HG02970 (cell line): ENCODE data around the gene GRK6.

ENCODE experiments used
- ATAC-seq: cut with Tn5 transposase; IDR thresholded peaks from one replicate; pipeline ENCODE4 v1.9.1; 2021; ENCODE audit warnings: mild to moderate bottlenecking, moderate library complexity, moderate number of reproducible peaks; ENCODE audit not compliant: unreplicated experiment, low FRiP score

The GRK6 gene

DNA sequence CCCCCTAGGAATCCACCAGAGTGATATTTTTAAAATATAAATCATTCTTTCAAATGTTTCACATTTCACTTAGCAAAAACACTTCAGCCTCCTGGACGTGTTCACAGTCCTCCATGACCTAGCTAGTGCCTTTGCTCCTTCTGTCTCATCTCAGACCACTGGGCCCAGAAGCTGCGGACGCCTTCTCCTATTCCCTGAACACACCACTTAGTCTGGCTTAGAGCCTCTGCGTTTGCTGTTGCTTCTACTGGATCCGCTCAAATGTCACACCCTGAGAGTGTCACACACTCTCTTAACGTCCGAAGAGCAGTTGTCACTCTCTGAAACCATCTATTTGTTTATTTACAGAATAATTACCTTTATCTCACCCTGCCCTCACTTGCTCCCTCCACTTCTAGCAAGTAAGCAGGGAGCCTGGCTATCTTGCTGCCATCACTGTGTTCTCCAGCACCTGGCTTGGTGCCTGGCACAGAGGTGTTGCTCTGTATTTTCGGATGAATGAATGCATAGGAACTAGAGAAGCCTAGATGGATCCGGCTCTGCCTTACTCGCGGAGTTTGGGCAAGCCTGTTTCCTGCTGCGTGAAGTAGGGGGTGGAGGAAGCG, 1.2 kb upstream of the GRK6 start:
- no peak for ATAC-seq

DNA sequence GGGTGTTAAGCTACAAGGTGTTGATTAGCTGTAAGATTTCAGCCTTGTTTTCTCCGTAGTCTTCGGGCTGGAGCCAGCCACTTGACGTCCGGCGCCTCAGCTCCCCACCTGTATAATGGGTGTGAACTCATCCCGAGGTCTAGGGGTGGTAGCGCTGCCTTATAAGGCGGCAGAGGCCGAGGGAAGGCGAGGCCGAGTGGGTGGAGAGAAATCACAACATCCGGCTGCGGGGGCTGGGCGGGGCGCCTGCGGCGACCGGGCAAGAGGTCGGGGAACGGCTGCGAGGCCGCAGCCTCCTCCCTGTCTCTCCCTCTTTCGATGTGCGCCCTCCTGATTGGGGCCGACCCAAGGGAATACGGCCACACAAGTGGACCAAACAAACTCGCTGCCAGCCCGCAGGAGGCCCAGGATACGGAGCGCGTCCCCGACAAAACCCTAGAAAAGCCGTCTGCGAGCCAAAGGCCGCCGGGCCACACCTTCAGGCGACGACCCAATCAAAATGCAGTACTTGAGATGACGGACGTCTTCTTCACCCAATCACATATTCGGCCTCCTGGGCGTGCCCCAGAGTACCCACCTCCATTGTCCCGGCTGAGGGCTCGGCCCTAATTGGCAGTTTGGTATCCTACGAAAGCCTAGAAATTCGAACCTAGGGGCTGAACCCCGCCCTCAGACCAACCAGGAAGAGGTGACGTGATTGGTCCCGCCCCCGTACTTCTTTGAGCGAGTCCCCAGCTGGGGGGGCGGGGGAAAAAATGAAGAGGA, 493 bp upstream of the GRK6 start:
- peak; percentile 75 for ATAC-seq

DNA sequence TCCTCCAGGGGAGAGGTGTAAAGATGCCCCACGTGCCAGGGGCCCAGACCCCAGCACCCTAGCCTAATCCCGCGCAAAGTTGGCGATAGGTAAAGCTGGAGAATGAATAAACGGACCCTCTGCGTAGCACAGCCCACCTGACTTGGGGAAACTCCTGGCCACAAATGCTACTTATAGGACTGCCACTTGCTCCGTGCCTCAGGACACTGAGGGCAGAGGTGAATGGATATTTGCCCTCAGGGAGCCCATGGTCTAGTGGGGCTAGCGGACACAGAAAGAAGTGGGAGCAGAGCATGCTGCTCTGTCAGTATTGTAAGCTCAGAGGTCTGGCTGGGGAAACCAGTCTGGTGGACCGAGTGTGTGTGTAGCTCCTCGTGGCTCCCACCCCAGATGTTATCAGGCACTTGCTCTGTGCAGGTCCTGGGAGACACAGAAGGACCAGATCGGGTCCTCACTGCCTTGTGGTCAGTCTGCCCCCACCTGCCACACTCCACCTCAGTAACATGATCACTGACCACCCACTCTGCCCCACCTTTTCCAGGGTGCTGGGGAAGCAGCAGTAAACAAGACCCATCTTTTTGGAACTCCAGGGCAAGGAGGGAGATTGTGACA, 841 bp downstream of the GRK6 start:
- no peak for ATAC-seq

- ATAC-seq, result no peak
Measured at GRCh38 chr5:177427919-177428573, 1.6 kb downstream of the GRK6 start.

- ATAC-seq, result no peak
Measured at GRCh38 chr5:177428574-177429217, 2.2 kb downstream of the GRK6 start.

DNA sequence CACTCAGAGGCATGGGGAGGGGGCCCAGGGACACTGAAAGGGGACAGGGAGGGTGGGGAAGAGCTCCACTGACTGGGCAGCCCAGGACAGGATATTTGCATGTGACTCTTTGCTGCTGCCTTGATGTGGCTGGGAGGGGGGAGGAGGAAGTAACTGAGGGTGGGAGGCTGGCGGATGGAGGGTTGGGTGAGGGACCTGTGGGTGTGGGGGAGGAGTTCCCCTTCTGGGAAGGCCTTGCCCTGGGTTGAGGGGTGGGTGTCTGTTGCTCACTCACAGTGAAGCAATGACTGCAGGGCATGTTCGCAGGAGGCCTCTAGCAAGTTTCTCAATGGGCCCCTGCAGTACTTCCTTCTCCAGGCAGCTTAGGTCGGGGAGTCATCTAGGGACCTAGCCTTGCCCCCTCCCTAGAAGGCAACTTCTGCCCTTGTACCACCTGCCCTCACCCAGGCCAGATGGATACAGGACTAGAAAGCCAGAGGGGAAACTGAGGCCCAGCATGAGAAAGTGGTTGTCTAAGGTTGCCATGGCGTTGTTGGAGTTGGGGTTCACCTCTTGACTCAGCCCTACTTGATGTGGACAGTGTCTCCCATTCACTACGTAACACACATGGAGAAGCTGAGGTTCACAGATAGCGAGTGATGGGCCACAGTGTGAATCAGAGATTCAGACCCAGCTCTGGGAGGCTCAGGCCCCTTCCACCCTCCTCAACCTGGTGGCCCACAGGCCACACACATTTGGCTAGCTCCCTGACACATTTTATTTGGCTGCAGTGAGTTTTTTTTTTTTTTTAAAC, 3.0 kb downstream of the GRK6 start:
- ATAC-seq, result no peak

- no peak for ATAC-seq
Measured at GRCh38 chr5:177430140-177430951, 3.9 kb downstream of the GRK6 start.

DNA sequence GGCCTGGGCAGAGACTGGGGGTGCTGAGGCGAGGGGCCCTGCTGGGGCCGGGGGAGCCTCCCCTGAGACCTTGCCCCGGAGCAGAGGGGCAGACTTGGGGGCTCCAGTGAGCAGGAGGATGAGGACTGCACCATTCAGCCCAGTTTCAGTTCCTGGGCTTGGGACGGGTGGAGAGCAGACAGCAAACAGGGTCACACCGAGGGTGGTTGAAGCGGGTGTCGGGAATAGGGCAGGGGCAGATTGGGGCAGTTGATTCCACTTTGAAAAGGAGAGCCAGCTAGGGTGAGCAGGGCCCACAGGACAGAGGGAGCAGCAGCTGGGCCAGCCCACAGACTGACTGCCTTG, 4.5 kb downstream of the GRK6 start:
- ATAC-seq, result no peak

- ATAC-seq, result peak; percentile 41
Measured at GRCh38 chr5:177431317-177432142, 5.1 kb downstream of the GRK6 start.

GRCh38 chr5:177432143-177432838, 5.8 kb downstream of the GRK6 start:
- no peak for ATAC-seq

DNA sequence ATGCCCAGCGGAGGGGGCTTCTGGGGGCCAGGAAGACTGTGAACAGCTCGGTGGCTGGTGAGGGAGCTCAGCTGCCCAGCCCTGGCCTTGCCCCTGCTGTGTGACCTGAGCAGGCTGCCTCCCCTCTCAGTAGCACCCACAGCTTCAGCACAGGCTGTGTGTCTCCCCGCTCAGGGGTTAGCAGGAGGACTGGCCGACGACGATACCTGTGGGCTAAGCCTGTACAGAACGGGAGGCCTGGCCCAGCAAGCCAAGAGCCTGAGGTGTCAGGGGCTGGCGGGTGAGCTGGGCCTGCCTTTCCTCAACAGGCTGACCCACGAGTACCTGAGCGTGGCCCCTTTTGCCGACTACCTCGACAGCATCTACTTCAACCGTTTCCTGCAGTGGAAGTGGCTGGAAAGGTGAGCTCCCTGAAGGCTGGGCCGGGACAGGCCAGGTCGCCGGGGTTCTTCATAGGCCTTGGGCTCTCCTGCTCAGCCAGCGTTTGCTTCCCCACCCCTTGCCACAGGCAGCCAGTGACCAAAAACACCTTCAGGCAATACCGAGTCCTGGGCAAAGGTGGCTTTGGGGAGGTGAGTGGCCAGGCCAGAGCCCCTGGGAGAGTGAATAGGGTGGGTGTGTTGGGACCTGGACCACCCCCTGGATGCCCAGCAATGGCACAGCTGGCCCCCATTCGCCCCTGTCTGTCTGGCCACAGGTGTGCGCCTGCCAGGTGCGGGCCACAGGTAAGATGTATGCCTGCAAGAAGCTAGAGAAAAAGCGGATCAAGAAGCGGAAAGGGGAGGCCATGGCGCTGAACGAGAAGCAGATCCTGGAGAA, 6.6 kb downstream of the GRK6 start:
- ATAC-seq, result no peak

DNA sequence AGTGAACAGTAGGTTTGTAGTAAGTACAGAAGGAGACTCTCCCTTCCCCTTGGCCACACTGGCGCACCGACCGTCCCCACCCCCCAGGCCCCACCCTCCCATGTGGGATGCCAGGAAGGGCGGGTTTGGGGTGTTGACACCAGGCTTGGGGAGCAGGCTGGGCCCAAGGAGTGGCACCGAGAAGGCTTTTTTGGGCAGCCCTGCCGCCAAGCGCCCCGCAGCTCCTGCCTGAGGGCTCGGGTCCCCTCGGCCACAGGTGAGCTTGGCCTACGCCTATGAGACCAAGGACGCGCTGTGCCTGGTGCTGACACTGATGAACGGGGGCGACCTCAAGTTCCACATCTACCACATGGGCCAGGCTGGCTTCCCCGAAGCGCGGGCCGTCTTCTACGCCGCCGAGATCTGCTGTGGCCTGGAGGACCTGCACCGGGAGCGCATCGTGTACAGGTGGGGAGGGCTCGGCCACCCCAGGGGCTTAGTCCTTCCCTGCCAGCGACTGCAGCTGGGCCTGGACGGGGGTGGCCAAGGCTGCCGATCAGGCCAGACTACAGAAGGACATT, 7.3 kb downstream of the GRK6 start:
- no peak for ATAC-seq

- ATAC-seq, result no peak
Measured at GRCh38 chr5:177434437-177434836, 8.0 kb downstream of the GRK6 start.

DNA sequence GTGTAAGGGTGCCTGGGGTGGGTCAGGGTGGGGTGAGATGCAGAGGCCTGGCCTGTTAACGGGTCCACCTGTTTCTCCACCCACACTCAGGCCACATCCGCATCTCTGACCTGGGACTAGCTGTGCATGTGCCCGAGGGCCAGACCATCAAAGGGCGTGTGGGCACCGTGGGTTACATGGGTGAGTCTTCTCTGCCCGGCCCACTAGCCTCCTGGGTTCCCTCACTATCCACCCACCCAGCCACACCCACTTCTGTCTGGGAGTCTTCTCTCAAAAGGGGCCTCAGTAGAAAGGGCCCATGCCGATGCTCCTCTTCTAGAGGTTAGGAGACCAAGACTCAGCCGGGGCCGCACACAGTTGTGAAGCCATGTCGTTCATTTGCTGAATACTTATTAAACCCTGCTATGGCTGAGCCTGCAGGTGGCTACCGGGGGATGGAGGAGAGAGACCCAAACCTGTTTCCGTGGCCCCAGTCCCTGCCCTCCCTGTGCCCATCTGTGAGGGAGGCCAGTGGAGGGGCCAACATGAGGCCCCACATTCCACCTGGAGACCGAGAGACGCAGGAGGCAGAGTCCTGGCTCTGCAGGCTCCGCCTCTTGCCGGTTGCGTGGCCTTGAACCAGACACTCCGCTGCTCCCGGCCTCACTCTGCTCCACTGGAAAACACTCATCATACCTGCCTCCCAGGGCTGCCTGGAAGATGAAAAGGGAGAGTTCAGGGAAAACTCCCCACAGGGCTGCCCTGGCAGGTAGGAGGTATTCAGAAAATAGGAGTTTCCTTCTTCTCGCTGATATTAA, 8.7 kb downstream of the GRK6 start:
- no peak for ATAC-seq

DNA sequence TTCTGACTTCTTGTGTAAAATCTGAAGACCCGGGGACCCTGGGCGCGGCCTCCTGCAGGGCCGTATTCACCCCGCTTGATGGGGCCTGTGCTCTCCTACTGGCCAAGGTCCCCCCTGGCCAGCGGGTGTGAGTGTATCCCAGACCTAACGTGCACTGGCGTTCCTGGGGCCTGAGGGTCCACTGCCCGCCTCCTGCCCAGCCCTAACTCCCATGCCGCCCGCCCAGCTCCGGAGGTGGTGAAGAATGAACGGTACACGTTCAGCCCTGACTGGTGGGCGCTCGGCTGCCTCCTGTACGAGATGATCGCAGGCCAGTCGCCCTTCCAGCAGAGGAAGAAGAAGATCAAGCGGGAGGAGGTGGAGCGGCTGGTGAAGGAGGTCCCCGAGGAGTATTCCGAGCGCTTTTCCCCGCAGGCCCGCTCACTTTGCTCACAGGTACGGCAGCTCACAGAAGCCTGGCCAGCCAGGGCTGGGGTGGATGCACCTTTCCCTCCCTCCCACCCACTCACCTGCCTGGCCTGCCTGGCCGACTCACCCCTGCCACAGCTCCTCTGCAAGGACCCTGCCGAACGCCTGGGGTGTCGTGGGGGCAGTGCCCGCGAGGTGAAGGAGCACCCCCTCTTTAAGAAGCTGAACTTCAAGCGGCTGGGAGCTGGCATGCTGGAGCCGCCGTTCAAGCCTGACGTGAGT, 9.5 kb downstream of the GRK6 start:
- ATAC-seq, result no peak
